ENCODE data around the gene ABHD13.

- no peak for TF ChIP-seq CTCF (IDR thresholded peaks at IDR 0.05; ENCODE audit: borderline replicate concordance, extremely low read depth, low read length, poor library complexity, severe bottlenecking)
- no peak for TF ChIP-seq EZH2 (IDR thresholded peaks at IDR 0.05; ENCODE audit: borderline replicate concordance, low read depth, low read length, severe bottlenecking)
Measured at GRCh38 chr13:108269601-108270328, 51.6 kb downstream of the ABHD13 start, which contains the start of gene TNFSF13B.
